Measurements from ENCODE around the gene GPR39.

- TF ChIP-seq POLR2A (IDR thresholded peaks at IDR 0.05) (no peak), CTCF (IDR thresholded peaks at IDR 0.05) (no peak)
Measured at GRCh38 chr2:132550946-132551345, 134.3 kb downstream of the GPR39 start.

All from Peyer's patch (tissue), 4 donors.